ENCODE measurements around the gene ICAM3. TPM values are rescaled to one million over a fixed set of nuclear protein-coding genes. Genes with fewer than 3 reads are reported as not detected.

ICAM3 gene
- total and polyA plus RNA-seq, 10 of the 15 experiments (the other 5 are each of a cell fraction or from before 2014, with no cell fraction given) = 5.5 to 152 (median 90.7) TPM

GRCh38 chr19:10295305-10295846, 44.0 kb downstream of the ICAM3 start:
- ChIA-PET SMC1A (ENCODE audit: uncharacterized antibody, unreplicated experiment) (no interaction called here), CTCF (interaction anchor here (0.8 kb wide), 1 partner anchor 365 kb away, joined by 3 read pairs; no protein-coding TSS in a partner anchor), RAD21 (ENCODE audit: unreplicated experiment) (no interaction called here), POLR2A (interaction anchor here (0.6 to 1.6 kb wide), 2 partner anchors 15 to 209 kb away, joined by 4 read pairs; no protein-coding TSS in a partner anchor)
- DNase-seq (ENCODE audit: low read depth, low spot score) (no peak), ATAC-seq (peak; percentile 68), FAIRE-seq (no peak)
- peaks cover 3 to 14% of the 10 kb centered on the region in 2 experiments for H3K27me3 ChIP-seq (replicated peaks in 1 of 2; ENCODE audit: control insufficient read depth in 2 of 2, insufficient read depth in 2 of 2, low read length in 1 of 2)
- peak overlapping the region; percentile 18; the same call in 1 of the 2 replicates for H3K9ac ChIP-seq (ENCODE audit: control insufficient read depth, insufficient read depth, low read length)
- in situ Hi-C loops (cut with MboI) (no loop called here), intact Hi-C loops (cut with micrococcal nuclease; ENCODE audit: unreplicated experiment) (no loop called here)
- H3K36me3 ChIP-seq (ENCODE audit: control insufficient read depth in 2 of 2, insufficient read depth in 2 of 2, low read length in 1 of 2) = no peaks in the 10 kb centered on the region; a peak in 1 of 4 replicates
- WGBS (ENCODE audit: insufficient coverage, insufficient replicate concordance, low lambda C conversion rate, missing lambda C conversion rate) = 5% methylated on average over 48 of the region's 48 CpGs
- peak overlapping the region; percentile 76 for H3K4me2 ChIP-seq (ENCODE audit: control insufficient read depth, insufficient read depth)
- BruUV-seq (replicated peaks) = no TSS peak
- peaks cover 31% of the 10 kb centered on the region for H3K4me1 ChIP-seq (ENCODE audit: control insufficient read depth, insufficient read depth, low read length)
- no peak overlapping the region for H3K27ac ChIP-seq (ENCODE audit: control insufficient read depth, insufficient read depth)
- no peaks in the 10 kb centered on the region for H4K20me1 ChIP-seq (ENCODE audit: control insufficient read depth, insufficient read depth)
- H3K4me3 ChIP-seq = peak overlapping the region; percentile 52; the same call in 1 of the 2 replicates
- no peaks in the 10 kb centered on the region for H3K79me2 ChIP-seq (ENCODE audit: control insufficient read depth, insufficient read depth, low read length)
- no peaks in the 10 kb centered on the region; the same call in 2 of the 3 replicates for H3K9me3 ChIP-seq (replicated peaks; ENCODE audit: control insufficient read depth, insufficient read depth, low read length)
- H2AFZ ChIP-seq (ENCODE audit: control insufficient read depth, low read depth, low read length) = peak overlapping the region; percentile 76
- TF ChIP-seq NFYA (IDR thresholded peaks at IDR 0.05; ENCODE audit: borderline replicate concordance, low read depth, low read length) (no peak), PAX5 (IDR thresholded peaks at IDR 0.05; ENCODE audit: borderline replicate concordance, low read depth, low read length) (no peak), CEBPZ (IDR thresholded peaks at IDR 0.05; ENCODE audit: low read depth, low read length) (no peak), ZBED1 (IDR thresholded peaks at IDR 0.05; ENCODE audit: borderline replicate concordance) (no peak), RAD51 (IDR thresholded peaks at IDR 0.05) (no peak), ATF3 (IDR thresholded peaks at IDR 0.05; ENCODE audit: borderline replicate concordance, extremely low read depth, low read depth, low read length) (no peak), GABPA (IDR thresholded peaks at IDR 0.05; ENCODE audit: low read depth) (no peak), EGR1 (IDR thresholded peaks at IDR 0.05; ENCODE audit: borderline replicate concordance in 1 of 2, low read depth in 2 of 2, low read length in 2 of 2) (no peak), STAT1 (conservative IDR thresholded peaks at IDR 0.05) (no peak), ESRRA (IDR thresholded peaks at IDR 0.05; ENCODE audit: low read length) (no peak), NBN (IDR thresholded peaks at IDR 0.05) (no peak)
- TF ChIP-seq, protein P1, sequence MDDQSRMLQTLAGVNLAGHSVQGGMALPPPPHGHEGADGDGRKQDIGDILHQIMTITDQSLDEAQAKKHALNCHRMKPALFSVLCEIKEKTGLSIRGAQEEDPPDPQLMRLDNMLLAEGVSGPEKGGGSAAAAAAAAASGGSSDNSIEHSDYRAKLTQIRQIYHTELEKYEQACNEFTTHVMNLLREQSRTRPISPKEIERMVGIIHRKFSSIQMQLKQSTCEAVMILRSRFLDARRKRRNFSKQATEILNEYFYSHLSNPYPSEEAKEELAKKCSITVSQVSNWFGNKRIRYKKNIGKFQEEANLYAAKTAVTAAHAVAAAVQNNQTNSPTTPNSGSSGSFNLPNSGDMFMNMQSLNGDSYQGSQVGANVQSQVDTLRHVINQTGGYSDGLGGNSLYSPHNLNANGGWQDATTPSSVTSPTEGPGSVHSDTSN (IDR thresholded peaks at IDR 0.05; ENCODE audit: insufficient replicate concordance, low read depth, low read length) = no peak
- TF ChIP-seq, protein P2, sequence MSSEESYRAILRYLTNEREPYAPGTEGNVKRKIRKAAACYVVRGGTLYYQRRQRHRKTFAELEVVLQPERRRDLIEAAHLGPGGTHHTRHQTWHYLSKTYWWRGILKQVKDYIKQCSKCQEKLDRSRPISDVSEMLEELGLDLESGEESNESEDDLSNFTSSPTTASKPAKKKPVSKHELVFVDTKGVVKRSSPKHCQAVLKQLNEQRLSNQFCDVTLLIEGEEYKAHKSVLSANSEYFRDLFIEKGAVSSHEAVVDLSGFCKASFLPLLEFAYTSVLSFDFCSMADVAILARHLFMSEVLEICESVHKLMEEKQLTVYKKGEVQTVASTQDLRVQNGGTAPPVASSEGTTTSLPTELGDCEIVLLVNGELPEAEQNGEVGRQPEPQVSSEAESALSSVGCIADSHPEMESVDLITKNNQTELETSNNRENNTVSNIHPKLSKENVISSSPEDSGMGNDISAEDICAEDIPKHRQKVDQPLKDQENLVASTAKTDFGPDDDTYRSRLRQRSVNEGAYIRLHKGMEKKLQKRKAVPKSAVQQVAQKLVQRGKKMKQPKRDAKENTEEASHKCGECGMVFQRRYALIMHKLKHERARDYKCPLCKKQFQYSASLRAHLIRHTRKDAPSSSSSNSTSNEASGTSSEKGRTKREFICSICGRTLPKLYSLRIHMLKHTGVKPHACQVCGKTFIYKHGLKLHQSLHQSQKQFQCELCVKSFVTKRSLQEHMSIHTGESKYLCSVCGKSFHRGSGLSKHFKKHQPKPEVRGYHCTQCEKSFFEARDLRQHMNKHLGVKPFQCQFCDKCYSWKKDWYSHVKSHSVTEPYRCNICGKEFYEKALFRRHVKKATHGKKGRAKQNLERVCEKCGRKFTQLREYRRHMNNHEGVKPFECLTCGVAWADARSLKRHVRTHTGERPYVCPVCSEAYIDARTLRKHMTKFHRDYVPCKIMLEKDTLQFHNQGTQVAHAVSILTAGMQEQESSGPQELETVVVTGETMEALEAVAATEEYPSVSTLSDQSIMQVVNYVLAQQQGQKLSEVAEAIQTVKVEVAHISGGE (CRISPR knock-in tag; IDR thresholded peaks at IDR 0.05) = no peak
